HEK293 (cell line): ENCODE results near the gene SAMD11.

Source experiments
- CTCF ChIA-PET: fragments of 350-600 bp; formaldehyde crosslinking; extraction: SDS; loops from one replicate; lab custom pipeline; 2021; ENCODE audit warnings: antibody characterized with exemption; lab: Yijun Ruan, JAX
- POLR2A ChIA-PET: fragments of 300-600 bp; formaldehyde crosslinking; extraction: SDS; loops from one replicate; lab custom pipeline; 2020; ENCODE audit warnings: antibody characterized with exemption, inconsistent platforms; lab: Yijun Ruan, JAX
- H3K27ac ChIP-seq: fragments of 200-500 bp; sonication (Bioruptor generic); 2 replicates; pipeline ENCODE4 v1.5.1; 2014; ENCODE audit warnings: low read depth, low read length, control low read depth, inconsistent platforms; ENCODE audit errors: extremely low read depth
- H3K36me3 ChIP-seq, 2 experiments: fragments of 200-500 bp in 1 of 2; sonication (Bioruptor generic) in 1 of 2; 1 replicate in 1 of 2; 2 replicates in 1 of 2; pipeline ENCODE4 v1.5.1; 2014 to 2017; ENCODE audit warnings: inconsistent platforms in 2 of 2, low read length in 2 of 2; ENCODE audit not compliant: control insufficient read depth in 2 of 2, insufficient read depth in 1 of 2
- H3K4me1 ChIP-seq: fragments of 200-500 bp; sonication (Bioruptor generic); 2 replicates; pipeline ENCODE4 v1.5.1; 2014; ENCODE audit warnings: mild to moderate bottlenecking, low read length, inconsistent platforms; ENCODE audit not compliant: control insufficient read depth, insufficient read depth
- H3K4me3 ChIP-seq: 2 replicates; pipeline ENCODE4 v1.5.1; 2011; ENCODE audit warnings: low read depth, mild to moderate bottlenecking, control low read depth, low read length, moderate library complexity
- H3K9me3 ChIP-seq: fragments of 200-500 bp; sonication (Bioruptor generic); 2 replicates; pipeline ENCODE4 v1.5.1; 2014; ENCODE audit warnings: low read depth, low read length, inconsistent platforms; ENCODE audit not compliant: control insufficient read depth, insufficient read depth
- BCL6B ChIP-seq: fragments of 450-650 bp; formaldehyde crosslinking; IDR thresholded peaks from 2 replicates; pipeline ENCODE4 v1.5.1; 2017; ENCODE audit warnings: missing biosample characterization, missing genetic modification characterization
- HOXD13 ChIP-seq: sonication (generic); formaldehyde crosslinking; IDR thresholded peaks from 2 replicates; pipeline ENCODE4 v1.8.0; 2022; ENCODE audit warnings: missing genetic modification reagents, borderline replicate concordance
- KLF1 ChIP-seq: fragments of 450-650 bp; formaldehyde crosslinking; IDR thresholded peaks from 2 replicates; pipeline ENCODE4 v1.5.1; 2016; ENCODE audit warnings: missing biosample characterization, missing genetic modification characterization
- KLF9 ChIP-seq: fragments of 450-650 bp; formaldehyde crosslinking; IDR thresholded peaks from 2 replicates; pipeline ENCODE4 v1.5.1; 2016; ENCODE audit warnings: missing biosample characterization, missing genetic modification characterization, low read depth
- YY2 ChIP-seq: fragments of 450-650 bp; formaldehyde crosslinking; IDR thresholded peaks from 2 replicates; pipeline ENCODE4 v1.5.1; 2016; ENCODE audit warnings: missing biosample characterization, missing genetic modification characterization
- ZBTB26 ChIP-seq: fragments of 450-650 bp; formaldehyde crosslinking; optimal IDR thresholded peaks from 2 replicates; pipeline ENCODE3; 2016; ENCODE audit warnings: missing biosample characterization, mild to moderate bottlenecking, missing genetic modification characterization
- ZBTB49 ChIP-seq: fragments of 450-650 bp; formaldehyde crosslinking; IDR thresholded peaks from 2 replicates; pipeline ENCODE4 v1.5.1; 2016; ENCODE audit warnings: missing biosample characterization, missing genetic modification characterization, low read depth
- ZNF16 ChIP-seq: fragments of 450-650 bp; formaldehyde crosslinking; IDR thresholded peaks from 2 replicates; pipeline ENCODE4 v1.5.1; 2016; ENCODE audit warnings: low read depth, missing biosample characterization, missing genetic modification characterization
- ZNF175 ChIP-seq: fragments of 450-650 bp; formaldehyde crosslinking; IDR thresholded peaks from 2 replicates; pipeline ENCODE4 v1.5.1; 2016; ENCODE audit warnings: missing biosample characterization, missing genetic modification characterization
- ZNF18 ChIP-seq: fragments of 450-650 bp; formaldehyde crosslinking; IDR thresholded peaks from 2 replicates; pipeline ENCODE4 v1.5.1; 2016; ENCODE audit warnings: missing biosample characterization, missing genetic modification characterization
- ZNF2 ChIP-seq: fragments of 450-650 bp; formaldehyde crosslinking; IDR thresholded peaks from 2 replicates; pipeline ENCODE4 v1.5.1; 2016; ENCODE audit warnings: missing biosample characterization, missing genetic modification characterization
- ZNF211 ChIP-seq: fragments of 450-650 bp; formaldehyde crosslinking; IDR thresholded peaks from 2 replicates; pipeline ENCODE4 v1.5.1; 2016; ENCODE audit warnings: low read depth, missing biosample characterization, missing genetic modification characterization
- ZNF521 ChIP-seq: fragments of 450-650 bp; formaldehyde crosslinking; IDR thresholded peaks from 2 replicates; pipeline ENCODE4 v1.5.1; 2017; ENCODE audit warnings: missing biosample characterization, mild to moderate bottlenecking, missing genetic modification characterization
- ZNF600 ChIP-seq: fragments of 450-650 bp; formaldehyde crosslinking; IDR thresholded peaks from 2 replicates; pipeline ENCODE4 v1.5.1; 2016; ENCODE audit warnings: missing biosample characterization, missing genetic modification characterization
- ZNF76 ChIP-seq: fragments of 450-650 bp; formaldehyde crosslinking; IDR thresholded peaks from 2 replicates; pipeline ENCODE4; 2016; ENCODE audit warnings: low read depth, missing biosample characterization, missing genetic modification characterization, borderline replicate concordance
- ZSCAN4 ChIP-seq: fragments of 450-650 bp; formaldehyde crosslinking; IDR thresholded peaks from 2 replicates; pipeline ENCODE4 v1.5.1; 2017; ENCODE audit warnings: missing biosample characterization, missing genetic modification characterization

SAMD11 gene

GRCh38 chr1:969260-969855 is 45.6 kb downstream of the SAMD11 start:
- Histone ChIP-seq H3K27ac (no peak overlapping the region), H3K9me3 (no peaks in the 10 kb centered on the region), H3K36me3 (peaks cover 0 to 8% of the 10 kb centered on the region in 2 experiments; a peak in 1 of 3 replicates), H3K4me3 (no peak overlapping the region), H3K4me1 (peaks cover 5% of the 10 kb centered on the region)
- POLR2A ChIA-PET: no interaction called here
- CTCF ChIA-PET: interaction anchor here (0.6 kb wide), 1 partner anchor 64 kb away, joined by 3 read pairs; no protein-coding TSS in a partner anchor
- TF ChIP-seq KLF9 (tag by site-specific recombination) (no peak), ZSCAN4 (peak; percentile 84), ZNF76 (tag by site-specific recombination) (no peak), ZBTB49 (tag by site-specific recombination) (no peak), ZNF175 (tag by site-specific recombination) (no peak), BCL6B (tag by site-specific recombination) (no peak), ZNF16 (tag by site-specific recombination) (no peak), YY2 (tag by site-specific recombination) (no peak), KLF1 (tag by site-specific recombination) (peak; percentile 18; the same call in 1 of the 2 replicates), ZNF211 (tag by site-specific recombination) (no peak), HOXD13 (CRISPR knock-in tag) (no peak), ZNF18 (tag by site-specific recombination) (peak; percentile 87), ZNF600 (tag by site-specific recombination) (no peak), ZBTB26 (tag by site-specific recombination) (peak; percentile 37), ZNF2 (tag by site-specific recombination) (peak; percentile 31; the same call in 1 of the 2 replicates), ZNF521 (no peak)
